Gastroesophageal sphincter (tissue), 4 donors: ENCODE measurements around the gene ARHGEF10L. TPM values are rescaled to one million over a fixed set of nuclear protein-coding genes. Genes with fewer than 3 reads are reported as not detected.

Experiments
- ATAC-seq: fragments of 150-250 bp; one replicate; pipeline ENCODE4 v1.9.1; 2016; ENCODE audit warnings: mild to moderate bottlenecking, moderate library complexity
- H3K27ac ChIP-seq, 4 donors: fragments of 200-600 bp; sonication (generic) in 3 of 4; 1 replicate in 3 of 4; 2 replicates in 1 of 4; pipeline ENCODE4 v1.5.1; 2016 to 2019
- H3K27me3 ChIP-seq: fragments of 200-600 bp; sonication (generic); one replicate; pipeline ENCODE4 v1.5.1; 2019
- H3K36me3 ChIP-seq, 2 donors: fragments of 200-600 bp; sonication (generic); one replicate each; pipeline ENCODE4 v1.5.1; 2019; ENCODE audit warnings: control low read depth in 1 of 2
- H3K4me1 ChIP-seq, 3 donors: fragments of 200-600 bp; sonication (generic); 1 replicate in 2 of 3; 2 replicates in 1 of 3; pipeline ENCODE4 v1.5.1; 2016 to 2019; ENCODE audit warnings: control low read depth in 2 of 3
- H3K4me3 ChIP-seq, 2 donors: fragments of 200-600 bp; sonication (generic); one replicate each; pipeline ENCODE4 v1.5.1; 2019; ENCODE audit warnings: mild to moderate bottlenecking in 1 of 2, moderate library complexity in 1 of 2
- H3K9me3 ChIP-seq, 3 donors: fragments of 200-600 bp; sonication (generic); one replicate each; pipeline ENCODE4 v1.5.1; 2017 to 2019; ENCODE audit warnings: control low read depth in 2 of 3
- CTCF ChIP-seq, 4 experiments: fragments of 200-600 bp in 2 of 4; fragments of 450-650 bp in 2 of 4; sonication (generic) in 1 of 4; IDR thresholded peaks; one replicate each; pipeline ENCODE4 v1.5.1; 2017 to 2019; ENCODE audit warnings: antibody characterized with exemption in 4 of 4, mild to moderate bottlenecking in 2 of 4, moderate library complexity in 2 of 4
- EP300 ChIP-seq: sonication (generic); formaldehyde crosslinking; IDR thresholded peaks from one replicate; pipeline ENCODE4 v1.6.1; 2017; ENCODE audit warnings: antibody characterized with exemption, mild to moderate bottlenecking
- POLR2A ChIP-seq, 2 donors: fragments of 450-650 bp; IDR thresholded peaks; one replicate each; pipeline ENCODE4 v1.6.1; 2017; ENCODE audit warnings: antibody characterized with exemption in 2 of 2, mild to moderate bottlenecking in 2 of 2, moderate library complexity in 1 of 2
- POLR2AphosphoS5 ChIP-seq: sonication (generic); formaldehyde crosslinking; IDR thresholded peaks from one replicate; pipeline ENCODE4 v1.6.1; 2017; ENCODE audit warnings: antibody characterized with exemption
- WGBS, 2 donors: methylation state at CpG; one replicate each; pipeline ENCODE4 v1.1.5; 2018; ENCODE audit warnings: low coverage in 1 of 2; 5-methylcytosine and 5-hydroxymethylcytosine counted together
- total RNA-seq, 4 donors: library from RNA; depleted of rRNA; stranded (reverse); fragments of >200 nt; gene quantifications; one replicate each; pipeline ENCODE4 v1.1.0, GENCODE V29; 2016

Gene ARHGEF10L
- total RNA-seq, 4 donors from 2014 or later: 50.9 to 97.0 (median 80.3) TPM

GRCh38 chr1:17648457-17649145, 109.1 kb downstream of the ARHGEF10L start:
- ATAC-seq: no peak
- H3K4me1 ChIP-seq: peaks cover 0 to 21% (median 5%) of the 10 kb centered on the region in 3 donors
- H3K36me3 ChIP-seq: peaks cover 0 to 100% of the 10 kb centered on the region in 2 donors
- TF ChIP-seq POLR2AphosphoS5 (peak; percentile 64), CTCF (IDR thresholded peaks at IDR 0.05) (no peak), POLR2A (IDR thresholded peaks at IDR 0.05) (no peak), EP300 (no peak)
- WGBS, 2 donors: 54 to 77% methylated on average over 11 to 12 of the region's 20 CpGs
- H3K9me3 ChIP-seq: no peaks in the 10 kb centered on the region
- no peak overlapping the region for H3K4me3 ChIP-seq
- peak overlapping the region in 3 of 4 donors; percentile 42 to 72 (median 66) for H3K27ac ChIP-seq
- no peaks in the 10 kb centered on the region for H3K27me3 ChIP-seq

- Histone ChIP-seq H3K27ac (peak overlapping the region in 3 of 4 donors; percentile 42 to 72 (median 66)), H3K4me3 (no peak overlapping the region), H3K27me3 (no peaks in the 10 kb centered on the region), H3K36me3 (peaks cover 0 to 100% of the 10 kb centered on the region in 2 donors), H3K4me1 (peaks cover 0 to 29% (median 5%) of the 10 kb centered on the region in 3 donors), H3K9me3 (no peaks in the 10 kb centered on the region)
- WGBS, 2 donors: 82 to 83% methylated on average over 9 to 11 of the region's 11 CpGs
- ATAC-seq: no peak
- TF ChIP-seq POLR2A (IDR thresholded peaks at IDR 0.05) (no peak), EP300 (no peak), CTCF (IDR thresholded peaks at IDR 0.05) (no peak)
Observed at GRCh38 chr1:17649371-17650106, 110.0 kb downstream of the ARHGEF10L start.

GRCh38 chr1:17653276-17653675, 113.8 kb downstream of the ARHGEF10L start:
- peak overlapping the region in 2 of 4 donors; percentile 7 to 45 for H3K27ac ChIP-seq
- ATAC-seq: no peak
- no peaks in the 10 kb centered on the region for H3K9me3 ChIP-seq

GRCh38 chr1:17653728-17654351, 114.3 kb downstream of the ARHGEF10L start:
- WGBS, 2 donors: 80% methylated on average over 3 of the region's 9 CpGs; no CpG with 5 or more reads in 1 of the 2 donors
- Histone ChIP-seq H3K9me3 (no peaks in the 10 kb centered on the region), H3K27me3 (no peaks in the 10 kb centered on the region), H3K27ac (peak overlapping the region in 2 of 4 donors; percentile 7 to 45), H3K4me1 (peaks cover 0 to 18% (median 0%) of the 10 kb centered on the region in 3 donors), H3K36me3 (peaks cover 0 to 100% of the 10 kb centered on the region in 2 donors), H3K4me3 (no peak overlapping the region)
- TF ChIP-seq EP300: no peak
- peak in 3 of 4 experiments; percentile 47 to 65 (median 51) for TF ChIP-seq CTCF (IDR thresholded peaks at IDR 0.05)
- peak; percentile 38 for TF ChIP-seq POLR2AphosphoS5
- TF ChIP-seq POLR2A (IDR thresholded peaks at IDR 0.05): no peak
- no peak for ATAC-seq

More at GRCh38 chr1:17653276-17653675, 113.8 kb downstream of the ARHGEF10L start:
- H3K27me3 ChIP-seq: no peaks in the 10 kb centered on the region
- peaks cover 0 to 24% (median 3%) of the 10 kb centered on the region in 3 donors for H3K4me1 ChIP-seq
- WGBS, 2 donors: 80% methylated on average over 1 of the region's 7 CpGs; no CpG with 5 or more reads in 1 of the 2 donors
- TF ChIP-seq POLR2A (IDR thresholded peaks at IDR 0.05) (no peak), CTCF (IDR thresholded peaks at IDR 0.05) (no peak), POLR2AphosphoS5 (no peak), EP300 (no peak)
- H3K4me3 ChIP-seq: no peak overlapping the region
- H3K36me3 ChIP-seq: peaks cover 0 to 100% of the 10 kb centered on the region in 2 donors
